WERI-Rb-1 (cell line): ENCODE results near the gene NPAS2.

Experiments used
- DNase-seq: peaks from one replicate; pipeline ENCODE4 v3.0.0-alpha.2; 2020
- H3K27ac ChIP-seq: fragments of 250-450 bp; sonication (Bioruptor Pico); 2 replicates; pipeline ENCODE4 v1.5.1; 2020; ENCODE audit warnings: mild to moderate bottlenecking, moderate library complexity
- H3K27me3 ChIP-seq: fragments of 250-450 bp; sonication (Bioruptor Pico); 2 replicates; pipeline ENCODE4 v1.5.1; 2021; ENCODE audit warnings: mild to moderate bottlenecking, low read depth, moderate library complexity; ENCODE audit not compliant: insufficient read depth, severe bottlenecking
- H3K36me3 ChIP-seq: fragments of 250-450 bp; sonication (Bioruptor Pico); 2 replicates; pipeline ENCODE4 v1.5.1; 2020; ENCODE audit warnings: mild to moderate bottlenecking, moderate library complexity
- H3K4me3 ChIP-seq: 2 replicates; pipeline ENCODE4 v1.5.1; 2011; ENCODE audit warnings: low read depth, mild to moderate bottlenecking, control low read depth, low read length
- H3K9me3 ChIP-seq: fragments of 250-450 bp; sonication (Bioruptor Pico); 2 replicates; pipeline ENCODE4 v1.5.1; 2021; ENCODE audit warnings: mild to moderate bottlenecking, moderate library complexity; ENCODE audit not compliant: severe bottlenecking
- TF ChIP-seq, protein P1 (sequence below): IDR thresholded peaks from 2 replicates; pipeline ENCODE4 v1.5.1; 2011; ENCODE audit warnings: low read depth, mild to moderate bottlenecking, control low read depth, inconsistent platforms, low read length

Gene NPAS2

DNA sequence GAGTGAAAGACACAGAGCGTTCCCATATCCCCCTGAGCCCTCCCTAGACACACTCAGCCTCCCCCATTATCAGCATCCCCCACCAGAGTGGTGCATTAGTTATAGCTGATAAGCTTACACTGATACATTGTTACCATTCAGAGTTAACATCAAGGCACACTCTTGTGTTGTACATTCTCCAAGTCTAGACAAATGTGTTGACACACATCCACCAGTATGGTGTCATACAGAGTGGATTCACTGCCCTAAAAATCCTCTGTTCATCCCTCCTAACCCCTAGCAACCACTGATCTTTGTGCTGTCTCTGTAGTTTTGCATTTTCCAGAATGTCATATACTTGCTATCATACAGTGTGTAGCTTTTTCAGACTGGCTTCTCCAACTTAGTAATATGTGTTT, 104.2 kb downstream of the NPAS2 start:
- Histone ChIP-seq H3K36me3 (no peaks in the 10 kb centered on the region), H3K27me3 (no peaks in the 10 kb centered on the region), H3K27ac (no peak overlapping the region), H3K9me3 (no peaks in the 10 kb centered on the region), H3K4me3 (no peak overlapping the region)
- no peak for DNase-seq
- TF ChIP-seq, protein P1, sequence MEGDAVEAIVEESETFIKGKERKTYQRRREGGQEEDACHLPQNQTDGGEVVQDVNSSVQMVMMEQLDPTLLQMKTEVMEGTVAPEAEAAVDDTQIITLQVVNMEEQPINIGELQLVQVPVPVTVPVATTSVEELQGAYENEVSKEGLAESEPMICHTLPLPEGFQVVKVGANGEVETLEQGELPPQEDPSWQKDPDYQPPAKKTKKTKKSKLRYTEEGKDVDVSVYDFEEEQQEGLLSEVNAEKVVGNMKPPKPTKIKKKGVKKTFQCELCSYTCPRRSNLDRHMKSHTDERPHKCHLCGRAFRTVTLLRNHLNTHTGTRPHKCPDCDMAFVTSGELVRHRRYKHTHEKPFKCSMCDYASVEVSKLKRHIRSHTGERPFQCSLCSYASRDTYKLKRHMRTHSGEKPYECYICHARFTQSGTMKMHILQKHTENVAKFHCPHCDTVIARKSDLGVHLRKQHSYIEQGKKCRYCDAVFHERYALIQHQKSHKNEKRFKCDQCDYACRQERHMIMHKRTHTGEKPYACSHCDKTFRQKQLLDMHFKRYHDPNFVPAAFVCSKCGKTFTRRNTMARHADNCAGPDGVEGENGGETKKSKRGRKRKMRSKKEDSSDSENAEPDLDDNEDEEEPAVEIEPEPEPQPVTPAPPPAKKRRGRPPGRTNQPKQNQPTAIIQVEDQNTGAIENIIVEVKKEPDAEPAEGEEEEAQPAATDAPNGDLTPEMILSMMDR, result no peak

DNA sequence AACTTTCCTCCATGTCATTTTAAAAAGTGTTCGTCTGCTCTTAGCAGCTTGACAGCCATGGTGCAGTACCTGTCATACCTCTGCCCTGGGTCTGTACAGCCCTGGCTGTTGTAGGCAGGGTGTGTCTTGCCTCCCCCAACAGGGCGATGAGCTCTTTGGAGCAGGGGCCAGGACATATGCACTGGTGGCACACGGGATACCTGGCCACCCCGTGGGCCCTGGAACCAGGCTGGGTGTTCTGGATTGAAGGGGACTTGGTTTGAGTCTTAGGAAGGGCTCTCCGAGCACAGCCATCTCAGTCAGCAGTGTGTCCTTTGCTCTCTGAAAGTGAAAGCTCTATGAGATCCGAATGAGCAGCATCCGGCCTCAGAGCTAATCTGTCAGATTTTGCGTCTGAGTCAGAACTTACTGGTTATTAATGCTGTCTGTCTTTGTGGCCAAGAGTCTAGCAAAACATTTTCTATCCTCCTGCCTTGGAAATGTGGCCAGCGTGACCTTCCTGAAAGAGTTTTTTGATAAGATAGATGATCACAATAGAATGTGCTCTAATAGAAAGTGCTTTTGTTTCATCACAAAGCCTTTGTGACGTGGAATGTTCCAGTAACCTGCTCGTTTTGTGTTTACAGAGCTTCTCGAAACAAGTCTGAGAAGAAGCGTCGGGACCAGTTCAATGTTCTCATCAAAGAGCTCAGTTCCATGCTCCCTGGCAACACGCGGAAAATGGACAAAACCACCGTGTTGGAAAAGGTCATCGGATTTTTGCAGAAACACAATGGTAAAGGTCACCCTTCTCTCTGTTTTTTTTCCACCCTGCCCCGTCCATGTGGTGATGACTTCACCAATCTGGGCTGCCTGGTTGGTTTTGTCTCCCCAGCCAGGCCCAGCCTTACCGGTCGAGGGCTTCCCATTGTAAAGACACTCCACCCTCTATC, 104.8 kb downstream of the NPAS2 start:
- no peak overlapping the region for H3K27ac ChIP-seq
- H3K4me3 ChIP-seq, result no peak overlapping the region
- no peaks in the 10 kb centered on the region for H3K36me3 ChIP-seq
- no peaks in the 10 kb centered on the region for H3K9me3 ChIP-seq
- DNase-seq, result no peak
- TF ChIP-seq, protein P1, result no peak
- no peaks in the 10 kb centered on the region for H3K27me3 ChIP-seq

DNA sequence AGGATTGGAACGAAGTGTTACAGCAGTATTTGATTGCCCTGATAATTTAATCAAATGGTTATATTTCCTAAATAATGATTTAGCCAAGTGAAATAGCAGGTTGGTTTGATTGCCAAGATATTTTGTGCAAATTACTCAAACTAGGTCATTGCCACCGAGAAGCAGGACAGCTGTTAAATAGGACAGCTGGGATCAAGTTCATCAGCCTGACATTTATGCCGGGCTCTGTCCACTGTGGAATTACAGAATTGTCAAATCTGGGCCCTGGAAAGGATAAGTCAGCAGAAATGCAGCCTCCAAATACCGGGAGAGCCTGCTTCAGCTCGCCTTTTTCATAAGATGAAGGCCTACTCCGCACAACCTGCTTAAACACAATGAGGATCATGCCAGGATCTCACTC, 108.3 kb downstream of the NPAS2 start:
- DNase-seq, result no peak
- Histone ChIP-seq H3K27ac (no peak overlapping the region), H3K4me3 (no peak overlapping the region), H3K36me3 (no peaks in the 10 kb centered on the region), H3K27me3 (no peaks in the 10 kb centered on the region), H3K9me3 (no peaks in the 10 kb centered on the region)
- TF ChIP-seq, protein P1, result no peak

DNA sequence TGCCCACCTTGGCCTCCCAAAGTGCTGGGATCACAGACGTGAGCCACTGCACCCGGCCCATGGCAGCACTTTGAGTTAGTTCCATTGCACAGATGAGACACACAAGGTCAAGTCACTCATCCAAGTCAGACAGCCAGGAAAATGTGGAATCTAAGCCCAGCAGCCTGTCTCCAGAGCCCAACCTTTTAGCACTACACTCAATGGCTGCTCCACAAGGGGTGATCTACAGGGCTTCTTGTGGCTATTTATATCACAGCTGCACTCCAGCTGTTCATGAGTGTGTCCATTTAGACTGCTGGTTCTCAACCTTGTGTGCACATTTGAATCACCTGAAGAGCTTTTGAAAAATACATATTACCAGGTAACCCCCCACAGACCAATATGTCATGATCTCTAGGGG, 109.2 kb downstream of the NPAS2 start:
- Histone ChIP-seq H3K4me3 (no peak overlapping the region), H3K9me3 (no peaks in the 10 kb centered on the region), H3K27ac (no peak overlapping the region), H3K36me3 (no peaks in the 10 kb centered on the region), H3K27me3 (no peaks in the 10 kb centered on the region)
- TF ChIP-seq, protein P1, result no peak
- DNase-seq, result no peak

DNA sequence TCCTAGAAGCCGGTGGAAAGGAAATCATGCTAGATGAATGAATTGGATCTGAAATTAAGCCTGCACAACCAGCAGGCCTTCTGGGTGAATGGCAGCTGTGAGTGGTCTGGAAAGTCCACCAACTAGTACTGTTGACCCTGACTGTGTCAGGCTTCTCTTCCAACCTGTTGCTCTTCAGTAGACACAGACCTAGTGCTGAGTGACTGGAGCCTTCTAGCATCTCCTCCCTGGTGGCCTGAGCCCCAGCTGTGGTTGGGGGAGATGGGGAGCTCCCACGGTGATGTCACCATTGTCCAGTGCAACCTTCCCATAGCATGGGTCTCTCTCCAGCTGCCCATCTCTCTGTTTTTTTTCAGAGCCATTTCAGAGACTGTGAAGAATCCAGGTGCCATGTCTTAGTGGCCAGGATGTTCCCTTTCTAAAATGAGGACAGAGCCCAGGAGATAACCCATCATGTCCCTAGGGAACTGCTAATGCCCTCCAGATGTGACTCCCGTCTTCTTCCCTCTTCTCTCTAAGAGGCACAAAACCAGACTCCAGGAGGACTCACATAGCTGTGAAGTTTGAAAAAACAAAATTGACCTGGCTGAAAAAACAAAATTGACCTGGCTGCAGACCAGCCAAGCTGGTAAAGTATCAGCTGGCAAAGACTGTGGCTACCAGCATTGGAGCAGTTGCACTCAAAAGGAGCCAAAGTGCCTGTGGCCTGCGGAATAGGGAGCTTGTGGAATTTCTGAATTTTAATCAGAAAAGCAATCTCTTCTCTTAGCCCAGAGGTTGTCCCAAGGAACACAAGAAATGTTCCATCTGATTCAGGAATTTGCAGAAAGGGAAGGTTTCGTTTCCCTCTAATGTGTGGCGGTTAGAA, 114.8 kb downstream of the NPAS2 start:
- Histone ChIP-seq H3K36me3 (no peaks in the 10 kb centered on the region), H3K27me3 (no peaks in the 10 kb centered on the region), H3K27ac (no peak overlapping the region), H3K9me3 (no peaks in the 10 kb centered on the region), H3K4me3 (no peak overlapping the region)
- no peak for DNase-seq
- TF ChIP-seq, protein P1, result no peak
